HG02852 (cell line): ENCODE data around the gene RIPOR1.
A peak's percentile ranks its signal among the peaks of the same experiment; 100 is the strongest.
"Not testable (repeated sequence)": the region's sequence is repeated elsewhere in the genome, so short reads cannot be mapped to it uniquely, and the experiment has no call there.

Experiments
- ATAC-seq: cut with Tn5 transposase; IDR thresholded peaks from one replicate; pipeline ENCODE4 v1.9.1; 2021; ENCODE audit warnings: mild to moderate bottlenecking, moderate library complexity; ENCODE audit not compliant: unreplicated experiment

The RIPOR1 gene

DNA sequence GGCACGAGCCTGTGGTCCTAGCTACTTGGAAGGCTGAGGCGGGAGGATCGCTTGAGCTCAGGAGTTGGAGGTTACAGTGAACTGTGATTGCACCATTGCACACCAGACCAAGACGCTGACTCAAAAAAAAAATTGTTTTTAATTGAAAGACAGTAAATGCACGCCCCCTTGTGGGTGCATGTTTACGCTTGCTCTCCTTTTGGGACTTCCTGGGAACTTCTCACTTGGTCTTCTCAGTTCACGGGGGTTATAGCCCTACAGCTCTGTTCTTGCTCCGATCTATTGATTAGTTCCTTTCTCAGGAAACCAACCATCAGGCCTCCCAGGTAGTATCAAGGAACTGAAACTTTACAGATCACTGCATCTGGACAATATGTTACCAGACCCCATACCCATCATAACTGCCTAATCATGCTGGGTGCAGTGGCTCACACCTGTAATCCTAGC, 14.2 kb upstream of the RIPOR1 start:
- peak; percentile 39 for ATAC-seq

GRCh38 chr16:67516296-67517154, 12.1 kb upstream of the RIPOR1 start:
- no peak for ATAC-seq

DNA sequence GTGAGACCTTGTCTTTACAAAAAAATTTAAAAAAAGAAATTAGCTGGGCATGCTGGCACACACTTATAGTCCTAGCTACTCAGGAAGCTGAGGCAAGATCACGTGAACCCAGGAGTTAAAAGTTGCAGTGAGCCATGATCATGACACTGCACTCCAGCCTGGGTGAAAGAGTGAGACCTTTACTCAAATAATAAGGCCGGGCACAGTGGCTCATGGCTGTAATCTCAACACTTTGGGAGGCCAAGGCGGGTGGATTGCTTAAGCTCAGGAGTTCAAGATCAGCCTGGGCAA, 11.5 kb upstream of the RIPOR1 start:
- ATAC-seq, result no peak

- ATAC-seq, result no peak
Measured at GRCh38 chr16:67517661-67518423, 10.8 kb upstream of the RIPOR1 start.

- ATAC-seq, result no peak
Measured at GRCh38 chr16:67518676-67519075, 10.0 kb upstream of the RIPOR1 start.

GRCh38 chr16:67519242-67519641, 9.4 kb upstream of the RIPOR1 start:
- ATAC-seq, result no peak

GRCh38 chr16:67521095-67521804, 7.4 kb upstream of the RIPOR1 start:
- ATAC-seq, result peak; percentile 75

DNA sequence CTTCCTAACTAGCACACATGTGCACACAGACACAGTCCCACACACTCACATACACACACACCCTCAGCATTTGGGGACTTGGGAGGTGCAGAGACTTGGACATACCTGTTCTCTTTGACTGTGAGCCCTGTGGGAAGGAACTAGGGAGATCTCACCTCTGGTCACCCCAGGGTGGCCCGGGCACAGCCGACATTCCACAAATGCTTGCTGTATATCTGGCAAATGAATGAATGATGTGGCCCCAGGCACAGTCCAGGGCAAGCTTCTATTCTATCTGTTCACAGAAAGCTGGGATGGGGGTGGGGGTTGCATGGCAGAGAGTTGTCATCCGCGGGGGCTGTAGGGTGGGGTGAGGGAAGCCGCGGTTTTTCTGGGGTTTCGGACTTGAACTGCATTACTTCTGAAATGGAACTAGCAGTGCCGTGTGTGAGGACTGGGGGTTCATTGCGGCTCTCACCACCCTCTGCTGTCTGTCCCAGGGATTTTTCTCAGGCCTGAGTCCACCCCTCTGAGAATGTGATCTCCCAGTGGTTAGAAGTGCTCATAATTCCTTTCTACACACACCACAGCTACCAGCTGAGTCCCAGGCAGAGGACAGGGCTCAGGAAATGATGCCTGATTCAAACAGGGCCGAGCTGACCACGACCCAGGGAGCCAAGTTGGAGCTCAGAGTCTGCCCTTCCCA, 3.3 kb upstream of the RIPOR1 start:
- no peak for ATAC-seq

- ATAC-seq, result no peak
Measured at GRCh38 chr16:67526149-67526791, 2.4 kb upstream of the RIPOR1 start.

DNA sequence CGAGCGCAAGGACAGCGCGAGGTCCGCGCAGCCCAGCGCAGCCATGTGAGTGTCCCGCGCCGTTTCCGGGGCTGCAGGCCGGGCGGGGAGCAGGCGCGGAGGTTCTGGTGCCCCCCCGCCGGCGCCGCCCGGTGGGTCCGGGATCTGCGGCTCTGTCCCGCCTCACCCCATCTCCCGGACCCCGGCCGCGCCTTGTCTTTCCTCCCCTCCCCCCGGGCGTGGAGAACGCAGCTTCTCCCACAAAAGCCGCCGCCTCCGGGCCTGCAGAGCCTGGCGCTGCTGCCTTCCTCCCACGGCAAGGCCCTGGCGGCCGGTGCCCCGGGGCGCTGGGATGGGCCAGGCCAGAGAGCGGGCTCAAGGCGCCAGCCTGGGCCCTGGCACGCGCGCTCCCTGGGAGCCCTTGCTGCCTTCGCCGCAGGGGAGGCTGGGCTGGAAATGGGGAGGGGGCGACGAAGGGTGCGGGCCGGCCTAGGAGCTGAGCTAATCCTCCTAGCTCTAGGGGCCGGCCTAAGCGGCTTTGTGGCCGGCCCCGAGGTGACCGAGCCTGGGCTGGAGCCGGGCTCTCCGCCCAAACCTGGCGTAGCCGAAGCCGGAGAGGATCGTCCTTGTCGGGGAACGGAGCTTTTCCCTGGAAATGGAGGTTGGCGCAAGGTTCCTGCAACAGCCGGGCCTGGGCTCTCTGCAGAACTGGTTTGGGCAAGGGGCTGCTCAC, 397 bp downstream of the RIPOR1 start:
- no peak for ATAC-seq

DNA sequence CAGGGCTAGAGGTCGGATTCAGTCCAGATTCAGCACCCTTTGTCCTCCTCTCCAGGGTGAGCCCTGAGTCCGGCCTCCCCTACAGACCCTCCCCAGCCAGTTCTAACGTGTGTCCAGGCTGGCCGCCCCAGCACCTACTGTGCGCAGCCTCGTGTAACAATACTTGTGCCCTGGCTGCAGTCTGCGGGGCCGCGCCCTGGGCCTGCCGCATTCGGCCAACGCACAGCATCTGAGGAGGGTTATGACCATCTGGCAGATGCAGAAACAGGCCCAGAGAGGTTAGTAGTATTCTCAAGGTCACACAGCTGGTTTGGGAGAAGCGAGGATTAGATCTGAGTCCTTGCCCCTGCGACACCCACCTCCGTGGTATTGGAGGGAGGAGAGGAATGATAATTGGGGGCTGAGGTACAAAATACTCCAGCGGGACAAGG, 968 bp downstream of the RIPOR1 start:
- ATAC-seq, result no peak

DNA sequence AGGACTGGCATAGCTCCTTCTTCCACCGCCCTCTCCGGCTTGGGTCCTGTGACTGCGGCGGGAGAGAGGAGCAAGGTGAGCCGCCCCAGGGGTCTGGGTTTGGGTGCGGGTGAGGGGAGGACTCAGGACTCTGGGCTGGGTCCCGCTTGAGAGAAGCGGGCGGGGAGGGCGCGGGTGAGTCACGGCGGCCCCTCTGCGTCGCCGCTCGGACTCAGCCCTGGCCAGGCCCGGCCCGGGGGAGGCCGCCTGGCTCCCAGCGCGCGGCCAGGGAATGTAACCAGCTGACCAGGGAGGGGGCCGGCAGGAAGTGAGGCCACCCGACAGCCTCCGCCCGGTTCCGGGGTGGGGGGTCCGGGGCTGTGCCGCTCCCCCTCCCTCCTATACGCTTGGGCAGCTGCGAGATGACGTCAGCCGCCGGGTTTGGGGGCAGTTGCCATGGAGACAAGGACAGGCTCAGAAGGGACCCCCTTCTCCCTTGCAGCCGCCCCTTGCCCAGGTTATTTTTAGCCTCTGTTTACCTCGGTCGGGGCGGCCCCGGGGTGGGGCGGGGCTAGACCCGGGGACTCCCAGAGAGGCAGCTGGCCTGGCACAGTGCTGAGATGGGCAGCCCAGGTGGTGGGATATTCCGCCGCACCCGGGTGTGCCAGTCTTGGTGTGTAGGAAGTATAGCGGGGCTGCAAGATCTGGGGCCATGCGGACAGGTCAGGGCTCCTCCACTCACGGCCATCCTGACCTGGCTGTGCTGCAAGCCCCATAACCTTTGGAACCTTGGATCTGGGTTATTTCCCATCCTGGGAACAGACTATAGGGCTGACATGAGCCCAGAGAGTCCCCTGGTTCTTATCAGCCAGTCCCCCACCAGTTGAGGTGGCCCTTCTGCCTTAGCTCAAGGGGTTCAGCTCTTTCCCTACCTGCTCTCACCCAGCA, 1.6 kb downstream of the RIPOR1 start:
- ATAC-seq, result no peak

GRCh38 chr16:67531247-67531646, 2.6 kb downstream of the RIPOR1 start:
- ATAC-seq, result no peak

GRCh38 chr16:67533024-67533560, 4.5 kb downstream of the RIPOR1 start:
- ATAC-seq, result no peak

DNA sequence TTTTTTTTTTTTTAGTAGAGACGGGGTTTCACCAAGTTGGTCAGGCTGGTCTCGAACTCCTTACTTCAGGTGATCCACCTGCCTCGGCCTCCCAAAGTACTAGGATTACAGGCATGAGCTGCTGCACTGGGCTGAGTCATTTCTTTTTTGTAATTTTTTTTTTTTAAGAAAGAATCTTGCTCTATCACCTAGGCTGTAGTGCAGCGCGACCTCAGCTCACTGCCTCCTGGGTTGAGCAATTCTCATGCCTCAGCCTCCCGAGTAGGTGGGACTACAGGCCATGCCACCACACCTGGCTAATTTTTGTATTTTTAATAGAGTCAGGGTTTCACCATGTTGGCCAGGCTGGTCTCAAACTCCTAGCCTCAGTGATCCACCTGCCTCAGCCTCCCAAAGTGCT, 5.4 kb downstream of the RIPOR1 start:
- not testable (repeated sequence) for ATAC-seq

GRCh38 chr16:67534431-67534830, 5.8 kb downstream of the RIPOR1 start:
- no peak for ATAC-seq

- ATAC-seq, result no peak
Measured at GRCh38 chr16:67535201-67535600, 6.6 kb downstream of the RIPOR1 start.

DNA sequence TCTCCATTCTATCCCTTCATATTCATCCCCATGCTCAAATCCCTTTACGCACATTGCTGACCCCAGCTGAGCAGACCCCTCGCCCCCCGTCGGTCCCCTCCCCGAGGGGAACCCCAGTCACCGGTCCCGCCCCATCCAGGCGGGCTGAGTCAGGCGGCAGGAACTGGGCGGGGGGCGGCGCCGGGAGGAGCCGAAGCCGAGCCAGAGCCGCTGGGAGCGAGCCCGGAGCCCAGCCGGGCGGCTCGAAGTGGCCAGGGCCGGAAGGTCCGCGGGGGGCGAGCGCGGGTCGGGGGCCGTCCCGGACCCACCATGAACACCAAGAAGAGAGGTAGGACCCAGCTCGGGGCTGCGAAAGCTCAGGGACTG, 8.6 kb downstream of the RIPOR1 start:
- no peak for ATAC-seq
